GM12878 (cell line): ENCODE data around the gene ANLN. TPM values are rescaled to one million over a fixed set of nuclear protein-coding genes. Genes with fewer than 3 reads are reported as not detected.

Source experiments
- ATAC-seq: fragments of 200-7000 bp; cut with Tn5 transposase; 3 replicates; pipeline ENCODE4 v1.9.1; 2020; ENCODE audit warnings: mild to moderate bottlenecking, moderate library complexity
- BruUV-seq: library from RNA; stranded (reverse); fragments of 400-500 nt; replicated peaks from 2 replicates; lab custom pipeline; 2021; lab: Mats Ljungman, UMichigan
- CTCF ChIA-PET: fragments of 300-600 bp; sonication (Branson Sonifier 250); formaldehyde crosslinking; extraction: SDS; loops from one replicate; lab custom pipeline; 2021; ENCODE audit warnings: inconsistent platforms; lab: Yijun Ruan, JAX
- POLR2A ChIA-PET: fragments of 350-600 bp; formaldehyde crosslinking; extraction: SDS; loops from one replicate; lab custom pipeline; 2021; ENCODE audit warnings: inconsistent platforms; lab: Charles Lee
- RAD21 ChIA-PET: fragments of 300-600 bp; sonication (Branson Sonifier 250); formaldehyde crosslinking; loops from one replicate; lab custom pipeline; 2023; ENCODE audit warnings: antibody characterized with exemption; ENCODE audit not compliant: unreplicated experiment; lab: Charles Lee
- SMC1A ChIA-PET: fragments of 300-600 bp; sonication (Branson Sonifier 250); formaldehyde crosslinking; loops from one replicate; lab custom pipeline; 2023; ENCODE audit not compliant: unreplicated experiment, uncharacterized antibody; lab: Charles Lee
- DNase-seq: peaks from one replicate; pipeline ENCODE4 v3.0.0-alpha.2; 2011; ENCODE audit warnings: low read depth, low spot score
- FAIRE-seq: peaks from 3 replicates; lab custom pipeline; 2011; peaks lifted over from hg19 to GRCh38; lab: Jason Lieb, UNC
- H2AFZ ChIP-seq: 2 replicates; pipeline ENCODE4 v1.6.0; 2011; ENCODE audit warnings: low read depth, low read length, control low read depth; ENCODE audit not compliant: control insufficient read depth
- H3K27ac ChIP-seq: 2 replicates; pipeline ENCODE4 v1.5.1; 2011; ENCODE audit warnings: control low read depth; ENCODE audit not compliant: control insufficient read depth, insufficient read depth
- H3K27me3 ChIP-seq, 2 experiments: replicated peaks in 1 of 2; 2 replicates each; pipeline versions ENCODE4 v1.6.0 to v1.6.1; 2011; ENCODE audit warnings: low read length in 1 of 2; ENCODE audit not compliant: control insufficient read depth in 2 of 2, insufficient read depth in 2 of 2
- H3K36me3 ChIP-seq, 2 experiments: 2 replicates each; pipeline ENCODE4 v1.5.1; 2011; ENCODE audit warnings: low read length in 1 of 2; ENCODE audit not compliant: control insufficient read depth in 2 of 2, insufficient read depth in 2 of 2
- H3K4me1 ChIP-seq: 2 replicates; pipeline ENCODE4 v1.6.1; 2011; ENCODE audit warnings: mild to moderate bottlenecking, low read length, moderate library complexity, mixed read lengths; ENCODE audit not compliant: control insufficient read depth, insufficient read depth
- H3K4me2 ChIP-seq: 2 replicates; pipeline ENCODE4 v1.6.0; 2011; ENCODE audit warnings: control low read depth; ENCODE audit not compliant: control insufficient read depth, insufficient read depth
- H3K4me3 ChIP-seq: fragments of 200-600 bp; sonication (generic); 2 replicates; pipeline ENCODE4 v1.5.1; 2016
- H3K79me2 ChIP-seq: 2 replicates; pipeline ENCODE4 v1.6.0; 2011; ENCODE audit warnings: low read length; ENCODE audit not compliant: control insufficient read depth, insufficient read depth
- H3K9ac ChIP-seq: 2 replicates; pipeline ENCODE4 v1.8.0; 2011; ENCODE audit warnings: low read length, control low read depth, mixed read lengths; ENCODE audit not compliant: control insufficient read depth, insufficient read depth
- H3K9me3 ChIP-seq: replicated peaks from 3 replicates; pipeline ENCODE4 v1.5.1; 2011; ENCODE audit warnings: mild to moderate bottlenecking, low read length; ENCODE audit not compliant: control insufficient read depth, insufficient read depth
- H4K20me1 ChIP-seq: 2 replicates; pipeline ENCODE4 v1.6.0; 2011; ENCODE audit not compliant: control insufficient read depth, insufficient read depth
- ASH2L ChIP-seq: fragments of 300-600, 200-600 bp; sonication (generic); IDR thresholded peaks from 2 replicates; pipeline ENCODE4 v1.6.1; 2017; ENCODE audit warnings: low read depth, mild to moderate bottlenecking, borderline replicate concordance
- CHD1 ChIP-seq: IDR thresholded peaks from 2 replicates; pipeline ENCODE4 v1.6.1; 2012; ENCODE audit warnings: low read depth, low read length, improper control_type of control experiment
- FOS ChIP-seq: IDR thresholded peaks from 3 replicates; pipeline ENCODE4 v1.6.1; 2011; ENCODE audit warnings: borderline replicate concordance; ENCODE audit not compliant: insufficient read length; ENCODE audit errors: extremely low read depth
- JUND ChIP-seq: IDR thresholded peaks from 2 replicates; pipeline ENCODE4 v1.6.1; 2012; ENCODE audit warnings: low read depth, mild to moderate bottlenecking, low read length, improper control_type of control experiment, moderate library complexity
- NFXL1 ChIP-seq: fragments of 450-650 bp; IDR thresholded peaks from 2 replicates; pipeline ENCODE4 v1.6.1; 2017; ENCODE audit warnings: antibody characterized with exemption, mild to moderate bottlenecking, borderline replicate concordance
- PBX3 ChIP-seq: IDR thresholded peaks from 2 replicates; pipeline ENCODE4 v1.6.1; 2011; ENCODE audit warnings: mild to moderate bottlenecking, low read depth, low read length, moderate library complexity; ENCODE audit not compliant: insufficient replicate concordance
- POLR2AphosphoS2 ChIP-seq: IDR thresholded peaks from 2 replicates; pipeline ENCODE4 v1.6.1; 2011; ENCODE audit warnings: low read depth, mild to moderate bottlenecking, low read length, improper control_type of control experiment, moderate library complexity
- SIX5 ChIP-seq: IDR thresholded peaks from 2 replicates; pipeline ENCODE4 v1.6.1; 2011; ENCODE audit warnings: mild to moderate bottlenecking, low read depth, low read length, moderate library complexity; ENCODE audit not compliant: severe bottlenecking
- TAF1 ChIP-seq: IDR thresholded peaks from 2 replicates; pipeline ENCODE4 v1.6.1; 2011; ENCODE audit warnings: mild to moderate bottlenecking, low read depth, low read length, borderline replicate concordance
- ZBTB4 ChIP-seq: fragments of 450-650 bp; formaldehyde crosslinking; IDR thresholded peaks from 2 replicates; pipeline ENCODE4 v1.4.0; 2022; ENCODE audit warnings: mild to moderate bottlenecking, moderate library complexity
- in situ Hi-C: fragments of 300-500 bp; cut with MboI; formaldehyde crosslinking; loops from 9 replicates; pipeline ENCODE4 v1.14.3; 2018; ENCODE audit warnings: mixed read lengths
- intact Hi-C: fragments of 100-400 bp; cut with micrococcal nuclease; formaldehyde crosslinking; loops from one replicate; pipeline ENCODE4 v1.14.2; 2022; ENCODE audit not compliant: unreplicated experiment
- polyA plus RNA-seq, 11 experiments: library from polyadenylated mRNA; depleted of rRNA in 4 of 11; unstranded in 6 of 11; stranded (reverse) in 5 of 11; fragments of >200 nt; fragmentation: Nextera tagmentation in 4 of 11; fragmentation: Illumina TruSeq in 1 of 11; extraction: Ambion mirVana in 4 of 11; extraction: Trizol in 1 of 11; gene quantifications; 1 replicate in 1 of 11; 2 replicates in 10 of 11; pipeline versions ENCODE4 v1.2.1 to v1.2.3, GENCODE V29; 2011 to 2016; ENCODE audit warnings: inconsistent platforms in 2 of 11, missing spikeins in 2 of 11, low read depth in 1 of 11
- total RNA-seq, 4 experiments: library from RNA; depleted of rRNA in 3 of 4; stranded (reverse); fragments of >200 nt in 3 of 4; fragmentation: Illumina TruSeq in 1 of 4; extraction: Trizol in 1 of 4; gene quantifications; 2 replicates each; pipeline versions ENCODE4 v1.2.1 to v1.2.3, GENCODE V29; 2013 to 2021
- TF ChIP-seq, protein P1 (sequence below): IDR thresholded peaks from 2 replicates; pipeline ENCODE4 v1.6.1; 2011; ENCODE audit warnings: low read depth, low read length, improper control_type of control experiment, borderline replicate concordance

Gene ANLN
- total and polyA plus RNA-seq, 10 of the 15 experiments (the other 5 are each of a cell fraction or from before 2014, with no cell fraction given), result 9.5 to 32.1 (median 24.2) TPM

DNA sequence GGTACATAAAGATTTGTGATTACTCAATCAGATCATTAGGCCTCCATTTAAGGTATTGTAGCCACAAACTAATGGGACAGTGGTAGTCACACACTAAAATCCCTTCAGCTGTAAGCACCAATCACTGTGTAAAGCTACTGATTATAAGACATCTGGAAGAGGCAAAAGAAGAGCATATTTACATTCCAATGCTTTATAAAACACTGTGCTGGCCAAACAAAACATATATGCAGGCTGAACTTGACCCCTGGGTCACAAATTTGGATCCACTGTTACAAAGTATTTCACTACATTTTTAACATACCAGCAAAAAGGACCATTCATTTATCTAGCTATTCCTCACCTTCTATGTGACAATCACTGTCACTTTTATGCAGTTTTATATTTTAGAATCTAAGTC, 41.4 kb upstream of the ANLN start:
- RAD21 ChIA-PET, result no interaction called here
- BruUV-seq, result no TSS peak
- no peak overlapping the region for H3K27ac ChIP-seq

More for the DNA sequence above, 41.4 kb upstream of the ANLN start:
- CTCF ChIA-PET, result no interaction called here
- no peak overlapping the region for H3K4me2 ChIP-seq
- TF ChIP-seq FOS (no peak), CHD1 (no peak), TAF1 (no peak), JUND (no peak), POLR2AphosphoS2 (no peak), SIX5 (no peak), ZBTB4 (no peak), ASH2L (no peak), NFXL1 (no peak), PBX3 (no peak)
- TF ChIP-seq, protein P1, sequence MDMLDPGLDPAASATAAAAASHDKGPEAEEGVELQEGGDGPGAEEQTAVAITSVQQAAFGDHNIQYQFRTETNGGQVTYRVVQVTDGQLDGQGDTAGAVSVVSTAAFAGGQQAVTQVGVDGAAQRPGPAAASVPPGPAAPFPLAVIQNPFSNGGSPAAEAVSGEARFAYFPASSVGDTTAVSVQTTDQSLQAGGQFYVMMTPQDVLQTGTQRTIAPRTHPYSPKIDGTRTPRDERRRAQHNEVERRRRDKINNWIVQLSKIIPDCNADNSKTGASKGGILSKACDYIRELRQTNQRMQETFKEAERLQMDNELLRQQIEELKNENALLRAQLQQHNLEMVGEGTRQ, result no peak
- no peaks in the 10 kb centered on the region for H3K4me1 ChIP-seq
- H4K20me1 ChIP-seq, result no peaks in the 10 kb centered on the region
- FAIRE-seq, result no peak
- no peak overlapping the region for H3K9ac ChIP-seq
- no peaks in the 10 kb centered on the region for H3K79me2 ChIP-seq
- POLR2A ChIA-PET, result no interaction called here
- no peaks in the 10 kb centered on the region for H3K27me3 ChIP-seq
- ATAC-seq, result no peak
- SMC1A ChIA-PET, result interaction anchor here (1.0 kb wide), 1 partner anchor 372 kb away, joined by 3 read pairs; no protein-coding TSS in a partner anchor
- intact Hi-C loops, result no loop called here
- no peaks in the 10 kb centered on the region for H3K9me3 ChIP-seq
- no peak overlapping the region for H3K4me3 ChIP-seq
- in situ Hi-C loops, result no loop called here
- no peak for DNase-seq
- H3K36me3 ChIP-seq, result no peaks in the 10 kb centered on the region
- no peak overlapping the region for H2AFZ ChIP-seq
